IPS-NIHi7 (cell line): Measurements from ENCODE around the gene PLEKHA1.

ENCODE experiments used
- DNase-seq: peaks from one replicate; pipeline ENCODE4 v3.0.0; 2012; ENCODE audit warnings: mixed read lengths; ENCODE audit errors: extremely low spot score

The PLEKHA1 gene

GRCh38 chr10:122346326-122346950 lies 28.1 kb upstream of the PLEKHA1 start:
- DNase-seq: no peak

GRCh38 chr10:122347170-122347841 lies 27.2 kb upstream of the PLEKHA1 start:
- no peak for DNase-seq

GRCh38 chr10:122348512-122348911 lies 26.0 kb upstream of the PLEKHA1 start:
- DNase-seq: no peak

- no peak for DNase-seq
These were observed 25.6 kb upstream of the PLEKHA1 start for GRCh38 chr10:122348935-122349361.

- DNase-seq: no peak
These were observed 24.6 kb upstream of the PLEKHA1 start for GRCh38 chr10:122349758-122350369.

GRCh38 chr10:122350893-122351292 lies 23.6 kb upstream of the PLEKHA1 start:
- no peak for DNase-seq

GRCh38 chr10:122352817-122353525 lies 21.5 kb upstream of the PLEKHA1 start:
- no peak for DNase-seq

- DNase-seq: no peak
These were observed 20.1 kb upstream of the PLEKHA1 start for GRCh38 chr10:122354383-122354782.

- no peak for DNase-seq
These were observed 16.8 kb upstream of the PLEKHA1 start for GRCh38 chr10:122357685-122358084.

- no peak for DNase-seq
These were observed 14.9 kb upstream of the PLEKHA1 start for GRCh38 chr10:122359621-122360020.

- DNase-seq: no peak
These were observed 13.5 kb upstream of the PLEKHA1 start for GRCh38 chr10:122361046-122361445.

GRCh38 chr10:122362031-122362592 lies 12.4 kb upstream of the PLEKHA1 start:
- no peak for DNase-seq

- no peak for DNase-seq
These were observed 11.9 kb upstream of the PLEKHA1 start for GRCh38 chr10:122362621-122363020.

- DNase-seq: no peak
These were observed 11.2 kb upstream of the PLEKHA1 start for GRCh38 chr10:122363311-122363710.

GRCh38 chr10:122363722-122364463 lies 10.6 kb upstream of the PLEKHA1 start:
- DNase-seq: no peak

- no peak for DNase-seq
These were observed 5.8 kb upstream of the PLEKHA1 start for GRCh38 chr10:122368502-122369254.

GRCh38 chr10:122373108-122373507 lies 1.4 kb upstream of the PLEKHA1 start:
- no peak for DNase-seq

GRCh38 chr10:122373721-122374120 lies 787 bp upstream of the PLEKHA1 start:
- no peak for DNase-seq

- DNase-seq: peak; percentile 53
These were observed 561 bp downstream of the PLEKHA1 start for GRCh38 chr10:122374859-122375678.

GRCh38 chr10:122375679-122376160 lies 1.2 kb downstream of the PLEKHA1 start:
- no peak for DNase-seq
